GM19023 (cell line): ENCODE data around the gene MAGEB16.

Experiments used
- ATAC-seq: cut with Tn5 transposase; IDR thresholded peaks from one replicate; pipeline ENCODE4 v1.9.1; 2021; ENCODE audit warnings: mild to moderate bottlenecking, moderate library complexity; ENCODE audit not compliant: unreplicated experiment

The MAGEB16 gene

DNA sequence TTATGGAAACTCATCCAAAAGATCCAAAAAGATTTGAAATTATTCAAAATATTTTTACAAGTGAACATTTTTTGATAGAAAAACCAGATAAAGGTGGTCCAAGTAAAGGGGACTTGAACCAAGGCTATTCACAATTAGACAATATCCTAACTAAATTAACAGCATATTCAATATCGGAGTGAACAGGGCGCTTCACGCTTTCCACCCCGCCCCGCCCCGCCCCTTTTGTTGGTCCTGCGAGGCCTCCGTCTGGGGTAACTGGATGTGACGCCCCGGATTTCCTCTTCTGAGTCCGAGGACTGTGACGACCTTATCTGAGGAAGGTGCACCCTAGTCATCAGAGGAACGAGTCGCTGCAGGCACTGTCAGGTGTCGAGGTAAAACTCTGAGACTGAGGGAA, at the start of gene MAGEB16:
Gene MAGEB16 (plus strand): TSS at position 301 of the 400 bp plus-strand sequence. CDS start 3,855 bp downstream, outside the sequence.
- no peak for ATAC-seq

DNA sequence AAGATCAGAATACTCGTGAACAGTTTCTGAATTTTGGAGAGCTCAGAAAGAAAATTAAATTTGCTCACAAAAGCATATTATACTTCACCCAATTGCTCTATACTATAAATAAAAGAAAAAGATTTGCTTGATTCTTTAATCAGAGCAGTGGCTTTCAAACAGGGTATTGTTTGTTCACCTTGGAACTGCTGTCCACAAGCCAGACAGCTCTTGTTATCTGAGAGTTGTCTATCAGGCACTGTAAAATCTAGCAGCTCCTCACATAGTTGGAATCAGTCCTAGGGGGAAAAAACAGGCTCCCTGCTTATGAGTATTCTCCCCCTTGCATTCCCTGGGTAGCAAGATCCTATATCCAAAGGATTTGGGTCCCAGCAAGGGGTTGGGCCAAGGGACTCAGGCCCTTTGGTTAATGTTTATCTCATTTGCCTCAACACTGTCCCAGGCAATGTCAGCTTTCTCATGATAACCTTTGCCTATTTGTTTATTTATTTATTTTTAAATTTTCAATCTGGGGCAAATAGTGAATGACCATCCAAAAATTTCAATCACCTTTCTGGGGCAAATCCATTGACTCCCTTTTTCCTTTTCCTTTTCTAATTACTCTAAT, 24.1 kb upstream of the MAGEB16 start:
- no peak for ATAC-seq

DNA sequence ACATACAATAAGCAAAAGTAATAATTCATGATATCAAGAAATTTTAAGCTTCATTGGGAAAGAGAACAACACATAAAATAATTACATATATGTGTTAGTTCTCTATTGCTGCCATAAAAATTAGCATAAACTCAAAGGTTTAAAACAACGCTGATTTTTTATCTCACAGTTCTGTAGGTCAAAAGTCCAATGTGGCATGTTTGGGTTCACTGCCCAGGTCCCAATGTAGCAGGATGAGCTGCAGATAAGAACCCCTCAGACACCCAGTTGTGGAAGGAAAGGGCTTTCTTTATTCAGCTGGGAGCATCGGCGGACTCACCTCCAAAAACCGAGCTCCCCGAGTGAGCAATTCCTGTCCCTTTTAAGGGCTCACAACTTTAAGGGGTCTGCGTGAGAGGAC, 13.1 kb upstream of the MAGEB16 start:
- ATAC-seq: no peak

DNA sequence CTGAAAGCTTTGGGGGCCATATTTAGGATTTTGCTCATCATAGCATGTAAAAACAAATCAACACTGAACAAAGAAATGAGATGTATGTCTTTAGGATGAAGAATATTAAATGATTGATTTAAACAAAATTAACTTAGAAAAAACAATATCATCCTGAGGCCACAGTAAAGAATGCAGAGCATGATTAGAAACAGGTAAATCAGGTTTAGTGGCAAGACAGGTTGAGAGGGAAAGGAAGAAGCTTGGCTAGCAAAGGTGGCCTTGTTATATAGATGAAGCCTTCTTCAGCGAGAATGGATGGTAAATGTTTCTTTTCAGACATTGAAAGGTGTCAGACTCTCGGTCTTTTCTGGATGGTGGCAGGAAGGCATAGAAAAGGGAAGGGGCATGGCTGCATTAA, 11.9 kb upstream of the MAGEB16 start:
- no peak for ATAC-seq

DNA sequence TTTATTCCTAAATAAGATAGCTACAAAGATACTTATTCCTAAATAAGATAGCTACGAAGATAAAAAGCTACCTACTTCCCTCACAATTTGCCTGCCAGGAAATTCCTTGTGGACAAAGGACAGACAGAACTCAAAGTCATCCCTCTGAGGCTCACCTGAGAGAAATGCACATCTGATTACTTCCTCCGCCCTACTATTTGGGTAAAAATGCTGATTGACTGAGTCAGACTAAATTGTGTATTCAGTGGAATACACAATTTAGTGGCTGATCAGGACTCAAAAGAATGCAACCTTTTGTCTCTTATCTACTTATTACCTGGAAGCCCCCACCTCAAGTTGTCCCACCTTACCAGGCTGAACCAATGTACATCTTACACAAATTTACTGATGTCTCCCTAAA, 10.3 kb upstream of the MAGEB16 start:
- ATAC-seq: no peak

DNA sequence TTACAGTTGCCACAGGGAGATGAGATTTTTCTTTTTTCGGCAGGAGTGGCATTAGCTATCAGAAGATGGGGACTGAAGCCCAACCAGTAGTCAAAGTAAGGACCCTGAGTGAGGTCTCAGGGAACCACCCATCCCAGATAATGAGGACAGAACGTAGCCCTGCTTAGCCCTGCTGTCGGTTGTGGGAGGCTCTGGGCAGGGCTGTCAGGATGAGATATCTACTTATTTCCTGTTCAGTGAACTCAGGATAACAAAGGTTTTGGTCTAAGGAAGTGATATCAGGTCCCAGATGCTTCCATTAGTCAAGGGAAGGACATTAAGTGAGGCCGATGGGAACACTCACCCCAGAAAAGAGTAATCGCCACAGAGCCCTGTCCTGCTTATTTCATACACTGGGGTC, 2.3 kb downstream of the MAGEB16 start:
- ATAC-seq: no peak

DNA sequence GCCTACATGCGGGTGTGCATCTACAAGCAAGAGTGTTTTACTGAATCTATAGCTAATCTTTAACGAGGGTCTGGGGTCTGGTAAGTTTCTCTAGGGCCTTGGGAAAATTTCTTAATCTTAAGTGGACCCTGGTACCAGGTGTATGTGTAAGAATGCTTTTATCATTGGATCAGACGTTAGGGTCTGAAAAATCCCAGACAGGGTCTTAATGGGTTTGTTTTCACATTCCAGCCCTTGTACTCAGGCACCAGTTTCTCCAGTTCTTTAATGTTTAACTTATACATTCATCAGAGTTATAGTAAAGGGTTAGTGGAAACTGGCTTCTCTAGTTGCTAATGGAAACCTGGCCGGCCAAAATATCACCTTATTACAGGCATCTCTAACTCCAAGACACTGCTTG, 11.6 kb downstream of the MAGEB16 start:
- no peak for ATAC-seq

DNA sequence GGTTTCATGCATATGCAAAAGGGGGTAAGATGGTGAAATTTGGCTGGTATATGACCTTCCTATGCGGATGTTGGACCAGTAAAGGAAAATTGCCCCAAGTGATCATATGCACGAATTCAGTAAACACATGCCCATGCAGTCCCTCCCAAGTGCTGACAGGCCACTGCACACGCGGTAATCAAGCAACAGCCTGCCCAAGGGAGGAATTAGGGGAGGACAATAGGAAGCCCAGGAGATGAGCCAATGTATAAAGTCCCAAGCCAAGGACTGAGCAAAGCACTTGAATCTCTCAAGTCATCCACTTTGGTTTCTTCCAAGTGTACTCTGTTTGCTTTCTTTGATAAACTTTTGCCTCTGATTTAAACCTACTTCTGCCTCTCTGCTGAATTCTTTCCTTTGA, 21.1 kb downstream of the MAGEB16 start:
- ATAC-seq: no peak

DNA sequence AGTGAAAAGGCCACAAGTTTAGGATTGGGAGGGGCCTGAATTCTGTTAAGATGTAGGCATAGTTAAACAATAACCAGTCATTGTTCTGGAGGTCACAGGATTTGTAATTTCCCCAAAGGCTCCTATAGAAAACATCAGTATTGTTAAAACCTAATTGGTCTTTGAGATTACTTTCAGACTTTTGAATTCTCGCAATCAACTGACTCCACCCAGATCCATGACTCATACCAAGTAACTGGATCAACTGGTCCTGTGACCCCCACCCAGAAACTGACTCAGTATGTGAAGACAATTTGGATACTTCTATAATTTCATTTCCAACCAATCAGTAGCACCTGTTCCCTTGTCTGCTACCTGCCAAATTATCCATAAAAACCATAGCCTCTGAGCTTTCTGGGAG, 28.4 kb downstream of the MAGEB16 start:
- ATAC-seq: no peak

DNA sequence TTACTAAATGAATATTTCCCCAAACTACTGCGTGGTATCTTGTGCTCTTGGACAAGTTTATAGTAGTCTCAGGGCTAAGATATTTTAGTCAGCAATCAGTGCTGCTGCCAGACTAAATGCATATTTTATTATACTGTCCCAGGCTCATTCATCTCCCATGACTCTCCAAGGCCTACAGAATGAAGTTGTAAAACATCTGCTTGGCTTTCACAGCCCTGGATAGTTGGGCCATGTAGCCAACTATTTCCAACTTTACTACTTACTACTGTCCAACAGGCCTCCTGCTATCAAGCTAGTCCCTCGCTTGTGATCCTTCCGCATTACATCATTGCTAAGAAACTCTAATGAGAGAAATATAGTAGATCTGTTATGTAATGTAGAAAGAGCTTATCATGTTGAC, 31.4 kb downstream of the MAGEB16 start:
- no peak for ATAC-seq

DNA sequence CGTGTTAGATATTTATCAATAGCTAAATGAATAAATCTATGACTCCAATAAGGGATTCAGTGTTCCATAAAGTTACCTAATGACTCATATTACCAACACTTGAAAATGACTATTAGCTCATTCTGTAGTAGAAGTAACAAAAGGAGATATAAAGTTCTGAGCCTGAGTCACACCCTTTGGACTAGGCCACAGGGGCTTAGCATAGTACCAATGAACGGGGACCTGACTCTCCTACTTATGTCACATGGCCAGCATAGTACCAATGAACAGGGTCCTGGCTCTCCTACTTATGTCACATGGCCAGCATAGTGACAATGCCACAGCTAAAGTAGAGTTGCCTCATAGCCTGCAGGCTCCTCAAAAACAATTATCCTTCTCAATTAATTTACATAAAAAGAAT, 43.7 kb downstream of the MAGEB16 start:
- ATAC-seq: no peak

DNA sequence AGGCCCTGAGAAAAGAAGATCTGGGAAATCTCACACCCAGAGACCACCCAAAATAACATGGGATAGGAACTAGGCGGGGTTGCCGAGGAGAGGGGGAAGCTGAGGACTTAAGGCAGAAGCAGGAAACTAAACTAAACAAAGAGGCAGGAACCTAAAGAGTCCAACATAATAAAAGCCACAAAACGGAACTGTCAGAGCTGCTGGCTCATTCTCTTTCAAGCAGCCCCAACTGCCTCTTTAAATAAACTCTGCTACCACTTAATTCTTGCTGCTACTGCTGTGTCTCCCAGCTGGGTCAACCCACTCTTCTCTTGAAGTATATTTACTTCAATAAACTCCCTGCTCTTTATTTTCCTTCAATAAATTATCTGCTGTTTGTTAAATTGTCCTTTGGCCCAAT, 44.5 kb downstream of the MAGEB16 start:
- ATAC-seq: no peak

DNA sequence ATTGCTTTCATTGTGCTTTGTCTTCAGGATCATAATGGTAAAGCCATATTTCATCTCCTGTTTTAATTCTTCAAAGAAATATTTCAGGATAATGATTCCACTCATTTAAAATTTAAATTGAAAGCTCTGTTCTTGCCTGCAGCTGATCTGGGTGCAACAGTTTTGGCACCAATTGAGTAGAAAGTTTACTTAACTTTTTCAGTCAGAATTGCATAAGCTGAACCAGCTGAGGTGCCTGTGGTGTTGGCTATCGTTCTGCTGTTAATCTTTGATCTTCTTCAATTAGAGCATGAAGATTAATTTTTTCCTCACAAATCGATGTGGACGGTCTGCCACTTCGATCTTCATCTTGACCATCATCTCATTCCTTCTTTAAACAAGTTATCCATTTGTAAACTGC, 49.6 kb downstream of the MAGEB16 start:
- no peak for ATAC-seq
